ENCODE measurements around the gene ZNF799.
"Not testable (repeated sequence)": the region's sequence is repeated elsewhere in the genome, so short reads cannot be mapped to it uniquely, and the experiment has no call there.

The ZNF799 gene

DNA sequence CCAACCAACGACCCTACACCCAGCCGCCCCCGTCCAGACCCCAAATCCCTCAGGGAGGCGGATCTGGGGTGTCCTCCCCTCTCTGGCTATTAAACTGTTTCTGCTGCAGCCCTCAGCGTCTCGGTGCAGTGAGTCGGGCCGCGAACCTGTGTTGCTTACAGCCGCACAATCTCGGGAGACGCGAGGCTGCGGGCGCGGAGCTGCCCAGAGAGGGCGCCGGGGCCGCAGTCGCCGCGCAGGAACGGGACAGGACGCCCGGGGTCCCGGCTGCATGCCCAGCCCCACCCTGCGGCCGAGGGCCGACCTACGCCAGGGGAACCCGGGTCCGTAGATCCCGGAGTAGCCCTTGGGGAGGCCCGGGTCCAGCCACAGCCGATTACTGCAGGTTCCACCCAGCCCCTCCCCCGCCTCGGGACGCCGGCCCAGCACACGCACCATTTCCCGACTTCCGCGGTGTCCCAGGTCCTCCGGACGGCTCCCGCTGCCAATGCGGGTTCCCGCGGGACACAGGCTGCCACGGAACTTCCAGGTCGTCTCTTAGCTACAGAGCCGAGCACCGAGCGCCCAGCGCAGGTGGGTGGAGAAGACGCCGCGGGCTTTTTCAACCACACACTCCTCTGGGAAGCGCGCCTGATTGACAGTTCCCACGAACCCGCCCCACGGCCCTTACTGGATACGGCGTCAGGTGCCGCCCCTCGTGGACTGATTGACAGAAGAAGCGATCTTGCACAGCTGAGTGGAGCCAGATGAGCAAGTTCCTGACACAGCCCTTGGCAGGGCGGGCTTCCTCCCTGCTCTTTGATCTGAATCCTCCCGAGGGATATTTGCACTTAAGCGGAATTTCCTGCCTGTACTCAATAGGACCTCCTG, at the start of gene ZNF799:
TSS of gene ZNF799 (minus strand) at position 639 of the 870 bp plus-strand sequence. CDS start at position 438, 201 bp downstream.
- peak; percentile 78 for DNase-seq

DNA sequence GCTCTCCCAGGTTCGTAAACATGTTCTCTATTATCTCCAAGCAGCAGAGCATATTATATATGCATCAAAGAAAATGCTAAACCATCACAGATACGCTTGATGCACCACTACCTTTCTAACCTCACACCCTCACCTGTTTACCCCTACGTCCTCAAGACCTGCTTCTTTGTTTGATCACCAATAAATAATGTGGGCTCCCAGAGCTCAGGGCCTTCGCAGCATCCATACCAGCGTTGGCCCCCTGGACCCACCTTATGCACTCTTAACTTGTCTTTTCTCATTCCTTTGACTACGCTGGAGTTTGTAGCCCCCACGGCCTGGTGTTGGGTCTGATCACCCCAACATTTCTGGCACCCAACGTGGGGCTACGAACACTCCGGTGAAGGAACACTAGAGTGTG, 49.8 kb upstream of the ZNF799 start:
- no peak for DNase-seq

DNA sequence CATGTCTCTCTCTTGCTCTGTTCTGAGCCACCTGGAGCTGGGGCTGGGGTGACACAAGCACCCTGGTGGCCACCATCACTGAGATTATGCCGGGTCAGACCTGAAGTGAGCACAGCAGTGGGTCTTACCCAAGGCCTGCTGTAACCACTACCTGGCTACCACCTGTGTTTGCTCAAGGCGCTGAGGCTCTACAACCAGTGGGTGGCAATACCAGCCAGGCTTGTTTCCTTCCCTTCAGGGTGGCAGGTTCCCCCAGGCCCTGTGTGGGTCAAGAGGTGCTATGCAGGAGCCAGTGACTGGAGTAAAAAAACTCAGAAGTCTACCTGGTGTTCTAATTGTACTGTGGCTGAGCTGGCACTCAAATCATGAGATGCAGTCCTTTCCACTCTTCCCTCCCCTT, 47.7 kb upstream of the ZNF799 start:
- DNase-seq = no peak

GRCh38 chr19:12440541-12441316, 39.7 kb upstream of the ZNF799 start, which contains the start of gene ZNF443:
Gene ZNF443 (minus strand): TSS chr19:12441021. CDS start chr19:12440914, 107 bp downstream.
- DNase-seq = peak; percentile 97

- peak; percentile 62 for DNase-seq
Measured at GRCh38 chr19:12439686-12440540, 38.8 kb upstream of the ZNF799 start.

- not testable (repeated sequence) for DNase-seq
Measured at GRCh38 chr19:12430726-12431299, 29.7 kb upstream of the ZNF799 start.

GRCh38 chr19:12425888-12426274, 24.8 kb upstream of the ZNF799 start:
- DNase-seq = no peak

- no peak for DNase-seq
Measured at GRCh38 chr19:12425236-12425887, 24.3 kb upstream of the ZNF799 start.

DNA sequence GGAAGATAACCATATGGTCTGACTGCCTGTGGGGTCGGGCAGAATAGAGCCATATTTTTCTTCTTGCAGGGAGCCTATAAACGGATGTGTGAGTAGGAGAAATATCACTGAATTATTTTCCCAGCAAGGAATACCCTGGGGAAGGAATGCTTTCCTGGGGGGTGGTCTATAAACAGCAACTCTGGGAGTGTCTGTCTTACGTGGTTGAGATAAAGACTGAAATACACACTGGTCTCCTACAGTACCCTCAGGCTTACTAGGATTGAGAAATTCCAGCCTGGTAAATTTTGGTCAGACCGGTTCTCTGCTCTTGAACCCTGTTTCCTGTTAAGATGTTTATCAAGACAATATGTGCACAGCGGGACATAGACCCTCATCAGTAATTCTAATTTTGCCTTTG, 16.2 kb upstream of the ZNF799 start:
- not testable (repeated sequence) for DNase-seq

DNA sequence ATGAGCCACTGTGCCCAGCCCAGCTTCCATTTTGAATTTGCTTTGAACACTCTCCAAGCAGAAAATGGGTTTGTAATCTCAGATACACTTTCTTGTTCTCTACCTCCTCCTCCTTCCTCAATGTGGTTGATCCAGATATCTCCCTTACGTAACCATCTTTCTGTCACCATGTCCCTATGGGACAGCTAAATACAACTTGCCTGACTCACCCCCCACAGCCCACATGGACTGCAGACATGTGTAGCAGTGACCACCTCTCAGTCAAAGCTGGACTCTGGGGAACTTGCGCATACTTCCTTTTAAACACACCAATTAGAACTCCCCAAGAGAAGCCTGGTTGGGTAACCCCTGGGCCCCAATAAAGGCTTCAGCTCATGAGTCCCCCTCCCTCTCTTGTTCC, 10.8 kb upstream of the ZNF799 start:
- no peak for DNase-seq

DNA sequence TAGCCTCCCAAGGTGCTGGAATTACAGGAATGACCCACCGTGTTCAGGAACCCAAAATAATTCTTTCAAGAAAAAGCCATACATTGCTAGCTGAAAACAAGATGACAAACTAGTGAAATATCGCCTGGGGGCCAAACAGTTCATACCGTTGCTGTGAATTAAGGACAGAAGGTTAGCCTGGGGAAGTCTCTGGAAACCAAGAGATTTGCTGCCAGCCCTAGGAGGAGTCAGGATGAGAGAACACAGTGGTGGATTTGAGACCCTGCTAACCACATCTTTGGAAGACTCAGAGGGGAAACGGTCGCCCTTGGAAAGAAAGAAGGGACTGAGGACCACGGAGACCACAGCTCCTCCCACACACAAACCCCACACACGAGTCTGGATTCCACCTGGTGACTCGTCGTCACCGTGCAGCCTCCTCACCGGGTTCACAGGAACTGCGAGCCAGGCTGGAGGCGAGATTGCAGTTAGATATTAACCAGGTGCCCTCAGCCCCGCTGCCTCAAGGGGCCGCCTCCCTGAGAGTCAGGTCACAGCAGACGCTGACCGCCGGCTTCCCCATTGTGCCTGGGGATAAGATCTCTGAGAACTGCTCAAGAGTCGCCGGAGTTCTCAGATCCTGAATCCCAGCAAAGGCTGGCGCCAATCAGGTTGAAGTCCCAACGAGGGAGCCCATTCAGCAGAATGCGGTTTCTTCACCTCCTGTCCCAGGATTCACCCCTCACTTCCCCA, 1.0 kb downstream of the ZNF799 start:
- DNase-seq = peak; percentile 6

DNA sequence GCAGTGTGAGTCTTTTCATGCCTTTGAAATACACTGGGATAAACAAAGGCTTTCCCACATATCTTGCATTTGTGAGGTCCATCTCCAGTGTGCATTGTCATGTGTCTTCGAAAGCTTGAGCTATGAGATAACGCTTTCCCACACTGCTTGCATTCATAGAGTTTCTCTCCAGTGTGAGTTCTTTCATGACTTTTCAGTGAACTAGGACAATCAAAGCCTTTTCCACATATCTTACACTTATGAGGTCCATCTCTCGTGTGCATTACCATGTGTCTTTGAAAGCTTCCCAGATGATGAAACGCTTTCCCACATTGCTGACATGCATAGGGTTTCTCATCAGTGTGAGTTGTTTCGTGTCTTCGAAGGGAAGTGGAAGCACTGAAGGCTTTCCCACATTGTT, 9.9 kb downstream of the ZNF799 start:
- DNase-seq = not testable (repeated sequence)

GRCh38 chr19:12386365-12386764, 14.7 kb downstream of the ZNF799 start:
- DNase-seq = not testable (repeated sequence)

- no peak for DNase-seq
Measured at GRCh38 chr19:12380444-12380737, 20.7 kb downstream of the ZNF799 start.

DNA sequence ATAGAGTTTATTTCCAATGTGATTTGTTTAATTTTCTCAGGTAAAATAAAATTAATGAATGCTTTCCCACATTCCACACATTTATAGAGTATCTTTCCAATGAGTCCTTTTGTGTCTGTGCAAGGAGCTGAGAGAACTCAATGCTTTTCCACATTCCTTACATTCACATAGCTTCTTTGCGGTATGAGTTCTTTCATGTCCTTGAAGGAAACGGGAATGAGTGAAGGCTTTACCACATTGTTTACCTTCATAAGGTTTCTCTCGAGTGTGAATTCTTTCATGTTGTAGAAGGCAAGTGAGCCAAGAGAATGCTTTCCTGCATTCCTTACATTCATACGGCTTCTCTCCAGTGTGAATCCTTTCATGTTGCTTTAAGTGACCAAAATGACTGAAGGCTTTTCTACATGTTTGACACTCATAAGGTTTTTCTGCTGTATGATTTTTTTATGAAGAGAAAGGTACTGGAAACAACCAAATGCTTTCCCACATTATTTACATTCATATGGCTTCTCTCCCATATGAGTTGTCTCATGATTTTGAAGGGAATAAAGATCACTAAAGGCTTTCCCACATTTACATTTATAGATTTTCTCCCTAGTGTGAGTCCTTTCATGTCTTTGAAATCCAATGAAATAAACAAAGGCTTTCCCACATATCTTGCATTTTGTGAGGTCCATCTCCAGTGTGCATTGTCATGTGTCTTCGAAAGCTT, 21.2 kb downstream of the ZNF799 start:
- no peak for DNase-seq

DNA sequence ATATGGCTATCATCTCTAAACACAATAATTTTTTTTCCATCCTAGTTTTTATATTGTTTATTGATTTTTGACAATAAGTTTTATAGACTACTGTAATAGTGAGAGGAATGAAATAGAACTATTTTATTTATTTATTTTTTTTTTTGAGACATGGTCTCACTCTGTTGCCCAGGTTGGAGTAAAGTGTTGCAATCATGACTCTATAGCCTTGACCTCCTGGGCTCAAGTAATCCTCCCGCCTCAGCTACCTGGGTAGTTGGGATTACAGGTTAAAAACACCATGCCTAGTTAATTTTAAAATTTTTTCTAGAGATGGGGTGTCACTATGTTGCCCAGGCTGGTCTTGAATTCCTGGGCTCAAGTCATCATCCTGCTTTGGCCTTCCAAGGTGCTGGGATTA, 27.0 kb downstream of the ZNF799 start:
- DNase-seq = no peak

GRCh38 chr19:12365236-12366162, 35.6 kb downstream of the ZNF799 start, which contains the start of gene ZNF442:
Gene ZNF442 (minus strand): TSS chr19:12365683. CDS start chr19:12363631, 2,052 bp downstream.
- peak; percentile 81 for DNase-seq

DNA sequence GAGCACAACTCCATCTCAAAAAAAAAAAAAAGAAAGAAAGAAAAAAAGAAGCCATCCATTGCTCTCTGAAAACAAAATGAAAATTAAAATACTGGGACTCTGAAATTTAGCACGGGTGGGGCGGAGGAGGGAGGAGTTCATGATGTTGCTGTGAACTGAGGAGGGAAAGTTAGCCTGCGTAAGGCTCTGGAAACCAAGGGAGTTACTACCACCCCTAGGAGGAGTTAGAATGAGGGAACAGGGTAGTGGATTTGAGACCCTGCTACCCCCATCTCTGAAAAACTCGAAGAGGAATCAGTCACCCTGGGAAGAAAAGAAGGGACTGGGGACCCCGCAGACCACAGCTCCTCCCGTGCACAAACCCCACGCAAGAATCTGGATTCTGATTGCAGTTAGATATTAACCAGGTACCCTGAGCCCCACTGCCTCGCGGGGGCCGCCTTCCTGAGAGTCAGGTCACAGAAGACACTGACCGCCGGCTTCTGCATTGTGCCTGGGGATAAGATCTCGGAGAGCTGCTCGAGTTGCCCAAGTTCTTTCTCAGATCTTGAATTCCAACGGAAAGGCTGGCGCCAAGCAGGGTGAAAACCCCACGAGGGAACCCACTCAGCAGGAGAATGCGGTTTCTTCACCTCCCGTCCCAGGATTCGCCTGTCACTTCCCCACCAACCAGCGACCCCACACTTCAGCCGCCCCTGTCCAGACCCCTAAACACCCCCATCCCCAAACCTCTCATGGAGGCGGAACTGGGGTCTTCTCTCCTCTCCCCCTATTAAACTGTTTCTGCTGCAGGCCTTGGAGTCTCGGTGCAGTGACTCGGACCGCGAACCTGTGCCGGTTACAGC, 36.5 kb downstream of the ZNF799 start:
- no peak for DNase-seq
